ENCODE results near the gene VWCE. TPM values are rescaled to one million over a fixed set of nuclear protein-coding genes. Genes with fewer than 3 reads are reported as not detected.
"Not testable (repeated sequence)": the region's sequence is repeated elsewhere in the genome, so short reads cannot be mapped to it uniquely, and the experiment has no call there.

VWCE gene
- polyA plus RNA-seq, 3 donors: 2.3 to 4.4 (median 3.1) TPM

DNA sequence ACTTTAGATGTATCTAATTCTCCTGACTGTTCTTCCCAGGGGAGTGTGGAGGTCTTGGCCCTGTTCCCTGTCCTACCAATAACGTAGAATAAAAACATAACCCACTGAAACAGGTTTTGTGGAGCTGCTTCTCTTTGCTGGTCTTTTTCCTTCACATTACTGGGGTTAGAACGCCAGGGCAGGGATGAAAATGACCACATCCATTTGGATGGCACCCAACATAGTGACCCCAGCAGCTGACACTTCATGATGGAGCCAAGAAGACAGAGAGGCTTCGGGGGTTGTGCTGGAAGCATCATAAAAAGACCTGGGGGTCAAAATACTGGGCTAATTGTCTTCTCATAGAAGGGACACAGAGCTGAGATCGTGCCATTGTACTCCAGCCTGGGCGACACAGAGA is 63.5 kb downstream of the VWCE start:
- DNase-seq (ENCODE audit: extremely low read depth in 1 of 11, low read depth in 9 of 11, low spot score in 4 of 11): not testable (repeated sequence)

DNA sequence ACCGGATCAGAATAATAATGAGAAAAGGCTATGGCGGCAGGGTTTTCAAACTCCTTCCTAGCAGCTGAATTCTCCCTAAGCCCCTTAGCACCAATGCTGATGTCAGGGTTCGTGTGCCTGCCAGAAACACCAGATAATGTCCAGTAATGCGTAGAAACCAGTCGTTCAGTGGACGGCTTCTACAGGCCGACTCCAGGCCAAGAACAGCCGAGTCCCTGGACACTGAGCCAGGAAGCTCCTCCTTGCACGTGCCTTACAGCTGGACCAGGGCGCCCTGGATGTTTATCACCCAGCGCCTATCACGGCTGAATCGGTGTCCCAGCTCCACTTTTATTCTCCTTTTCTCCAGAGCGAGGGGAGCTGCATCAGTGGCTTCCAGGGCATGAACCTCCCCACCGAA is 64.1 kb downstream of the VWCE start:
- DNase-seq (ENCODE audit: extremely low read depth in 1 of 11, low read depth in 9 of 11, low spot score in 4 of 11): not testable (repeated sequence)

DNA sequence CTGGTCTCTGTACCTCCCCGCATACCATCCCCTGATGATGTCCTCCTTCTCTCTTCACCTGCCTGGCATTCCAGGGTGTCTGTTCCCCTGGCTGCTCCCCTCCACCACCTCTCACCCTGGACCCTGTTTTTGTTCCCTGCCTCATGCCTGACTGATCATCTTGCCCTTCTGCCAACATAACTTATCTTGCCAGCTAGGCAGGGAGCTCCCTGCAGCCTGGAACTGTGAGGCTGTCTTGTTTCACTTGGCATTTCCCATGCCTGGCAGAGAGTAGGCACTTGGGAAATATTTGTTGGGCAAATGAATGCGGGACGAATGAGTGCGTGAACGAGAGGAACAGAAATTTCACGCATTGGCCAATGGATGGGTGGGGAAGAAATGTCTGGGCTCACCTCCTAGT is 65.7 kb downstream of the VWCE start:
- DNase-seq (ENCODE audit: extremely low read depth in 1 of 11, low read depth in 9 of 11, low spot score in 4 of 11): not testable (repeated sequence)

DNA sequence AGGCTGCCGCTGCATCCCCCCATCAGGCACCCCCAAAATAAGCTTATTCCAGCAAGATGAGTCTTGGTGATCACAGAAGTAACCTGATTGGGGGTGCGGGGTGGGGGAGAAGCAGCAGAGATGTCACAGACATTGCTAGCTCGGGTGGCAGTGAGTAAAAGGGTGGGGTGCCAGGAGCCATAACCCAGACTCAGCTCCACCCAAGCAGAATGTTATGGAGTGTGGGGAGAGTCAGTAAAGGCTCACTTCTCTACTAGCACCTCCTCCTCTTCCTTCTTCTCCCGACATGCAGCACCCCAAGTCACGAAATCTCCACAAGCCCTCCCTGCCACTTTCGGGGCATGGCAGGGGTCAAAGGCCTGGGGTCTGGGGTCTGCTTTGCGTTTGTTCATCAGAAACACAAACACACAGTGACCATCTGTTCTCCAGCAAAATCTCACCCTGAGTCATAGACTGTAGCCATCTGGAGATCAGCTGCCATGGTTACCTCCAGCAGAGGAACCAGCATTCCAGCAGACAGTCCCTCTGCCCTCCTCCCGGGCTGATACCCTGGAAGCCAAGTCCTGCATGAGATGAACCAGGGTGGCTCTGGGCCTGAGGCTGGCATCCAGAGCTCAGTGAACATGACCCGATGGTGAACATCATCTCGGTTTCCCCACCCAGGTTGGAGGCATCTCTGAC is 68.5 kb downstream of the VWCE start:
- DNase-seq (ENCODE audit: extremely low read depth in 1 of 11, low read depth in 9 of 11, low spot score in 4 of 11): not testable (repeated sequence)

DNA sequence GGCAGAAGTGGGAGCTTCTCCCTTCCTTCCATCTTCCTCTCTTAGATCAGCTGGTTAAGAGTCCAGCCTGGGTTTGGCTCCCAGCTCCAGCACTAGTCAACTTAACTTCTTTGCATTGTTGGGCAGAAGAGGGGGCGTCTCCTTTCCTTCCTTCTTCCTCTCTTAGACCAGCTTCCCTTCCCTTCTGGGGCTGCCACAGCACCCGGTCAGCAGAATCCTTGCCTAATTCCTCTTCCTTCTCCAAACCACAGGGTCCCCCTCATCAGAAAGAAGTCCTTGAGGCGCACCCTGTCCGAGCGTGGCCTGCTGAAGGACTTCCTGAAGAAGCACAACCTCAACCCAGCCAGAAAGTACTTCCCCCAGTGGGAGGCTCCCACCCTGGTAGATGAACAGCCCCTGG is 72.4 kb downstream of the VWCE start:
- not testable (repeated sequence) for DNase-seq (ENCODE audit: extremely low read depth in 1 of 11, low read depth in 9 of 11, low spot score in 4 of 11)

DNA sequence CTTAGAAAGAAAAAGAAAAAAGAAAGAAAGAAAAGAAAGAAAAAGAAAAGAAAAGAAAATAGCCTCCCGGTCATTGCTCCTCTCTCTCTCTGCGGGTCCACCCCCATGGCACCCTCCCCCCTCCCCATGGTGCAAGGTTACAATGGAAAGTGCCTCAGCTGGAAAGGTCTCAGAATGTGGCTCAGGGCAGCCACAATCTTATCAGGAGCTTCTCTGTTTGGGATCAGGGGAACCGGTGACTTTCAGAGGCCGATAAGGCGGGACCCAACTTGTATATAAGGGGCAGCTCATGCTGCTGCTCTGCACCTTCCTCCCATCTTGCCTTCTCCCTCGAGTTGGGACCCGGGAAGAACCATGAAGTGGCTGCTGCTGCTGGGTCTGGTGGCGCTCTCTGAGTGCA is 73.1 kb downstream of the VWCE start, which contains the start of gene PGA4:
TSS of gene PGA4 (plus strand) at position 301 of the 400 bp plus-strand sequence. CDS start at position 355, 54 bp downstream.
- DNase-seq (ENCODE audit: extremely low read depth in 1 of 11, low read depth in 9 of 11, low spot score in 4 of 11): not testable (repeated sequence)

DNA sequence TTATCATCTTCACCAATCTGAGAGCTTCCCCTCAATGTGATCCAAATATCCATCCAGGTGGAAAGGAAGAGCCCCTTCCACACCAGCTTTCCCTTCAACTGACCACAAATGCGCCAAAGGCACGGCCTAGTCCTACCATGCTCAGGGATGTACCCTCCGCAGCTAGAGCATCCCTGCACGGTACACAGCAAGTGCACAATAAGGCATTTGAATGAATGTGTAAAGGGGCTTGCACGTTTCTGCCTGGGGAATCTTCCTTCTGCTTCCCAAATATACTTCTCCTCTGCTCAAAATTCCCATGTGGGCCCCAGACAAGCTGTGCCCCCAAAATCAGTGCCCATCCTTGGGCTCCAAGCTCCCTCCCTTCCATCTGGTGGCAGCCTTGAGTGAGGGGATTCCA is 76.1 kb downstream of the VWCE start:
- DNase-seq (ENCODE audit: extremely low read depth in 1 of 11, low read depth in 9 of 11, low spot score in 4 of 11): not testable (repeated sequence)

DNA sequence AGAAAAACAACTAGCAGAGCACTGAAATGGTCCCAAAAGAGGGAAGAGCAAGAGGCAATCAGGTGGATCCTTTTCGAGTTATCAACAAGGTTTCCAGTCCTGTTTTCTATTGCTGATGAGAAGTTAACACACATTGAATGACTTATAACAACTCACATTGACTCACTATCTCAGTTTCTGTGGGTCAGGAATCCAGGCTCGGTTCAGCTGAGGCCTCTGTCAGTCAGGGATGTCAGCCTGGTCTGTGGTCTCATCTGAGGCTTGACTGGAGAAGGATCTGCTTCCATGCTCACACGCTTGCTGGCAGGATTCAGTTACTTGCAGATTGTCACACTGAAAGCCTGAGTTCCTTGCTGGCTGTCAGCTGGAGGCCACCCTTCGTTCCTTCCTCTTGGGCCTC is 76.8 kb downstream of the VWCE start:
- DNase-seq (ENCODE audit: extremely low read depth in 1 of 11, low read depth in 9 of 11, low spot score in 4 of 11): not testable (repeated sequence)

DNA sequence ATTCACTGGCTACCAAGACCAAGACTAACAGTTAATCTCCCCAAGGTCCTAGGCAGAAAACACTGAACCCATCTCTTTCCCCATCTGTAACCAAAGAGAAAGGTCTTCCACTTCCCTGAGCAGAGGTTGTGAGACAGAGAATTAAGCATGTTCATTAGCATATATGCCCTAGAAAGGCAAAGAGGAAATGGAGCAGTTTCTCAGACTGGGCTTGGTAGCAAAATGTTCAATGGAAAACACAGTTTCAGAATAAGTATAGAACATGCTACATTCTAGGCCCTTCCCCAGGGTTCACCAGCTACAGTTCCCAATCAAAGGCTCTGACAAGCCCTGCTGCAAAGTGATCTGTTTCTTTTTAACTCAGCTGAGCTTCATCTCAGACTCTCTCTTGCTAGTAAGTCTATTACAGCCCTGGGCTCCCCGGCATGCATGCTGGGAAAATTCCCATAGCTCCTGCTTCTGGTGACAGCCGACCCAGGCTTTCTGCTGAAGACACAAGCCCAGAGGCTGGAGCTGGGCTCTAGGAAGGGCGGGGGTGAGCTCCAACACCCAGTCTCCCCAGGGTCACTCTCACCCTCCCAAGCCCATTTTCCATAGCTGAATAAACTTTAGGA is 81.3 kb downstream of the VWCE start:
- not testable (repeated sequence) for DNase-seq (ENCODE audit: extremely low read depth in 1 of 11, low read depth in 9 of 11, low spot score in 4 of 11)

DNA sequence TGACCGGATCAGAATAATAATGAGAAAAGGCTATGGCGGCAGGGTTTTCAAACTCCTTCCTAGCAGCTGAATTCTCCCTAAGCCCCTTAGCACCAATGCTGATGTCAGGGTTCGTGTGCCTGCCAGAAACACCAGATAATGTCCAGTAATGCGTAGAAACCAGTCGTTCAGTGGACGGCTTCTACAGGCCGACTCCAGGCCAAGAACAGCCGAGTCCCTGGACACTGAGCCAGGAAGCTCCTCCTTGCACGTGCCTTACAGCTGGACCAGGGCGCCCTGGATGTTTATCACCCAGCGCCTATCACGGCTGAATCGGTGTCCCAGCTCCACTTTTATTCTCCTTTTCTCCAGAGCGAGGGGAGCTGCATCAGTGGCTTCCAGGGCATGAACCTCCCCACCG is 82.9 kb downstream of the VWCE start:
- DNase-seq (ENCODE audit: extremely low read depth in 1 of 11, low read depth in 9 of 11, low spot score in 4 of 11): not testable (repeated sequence)

DNA sequence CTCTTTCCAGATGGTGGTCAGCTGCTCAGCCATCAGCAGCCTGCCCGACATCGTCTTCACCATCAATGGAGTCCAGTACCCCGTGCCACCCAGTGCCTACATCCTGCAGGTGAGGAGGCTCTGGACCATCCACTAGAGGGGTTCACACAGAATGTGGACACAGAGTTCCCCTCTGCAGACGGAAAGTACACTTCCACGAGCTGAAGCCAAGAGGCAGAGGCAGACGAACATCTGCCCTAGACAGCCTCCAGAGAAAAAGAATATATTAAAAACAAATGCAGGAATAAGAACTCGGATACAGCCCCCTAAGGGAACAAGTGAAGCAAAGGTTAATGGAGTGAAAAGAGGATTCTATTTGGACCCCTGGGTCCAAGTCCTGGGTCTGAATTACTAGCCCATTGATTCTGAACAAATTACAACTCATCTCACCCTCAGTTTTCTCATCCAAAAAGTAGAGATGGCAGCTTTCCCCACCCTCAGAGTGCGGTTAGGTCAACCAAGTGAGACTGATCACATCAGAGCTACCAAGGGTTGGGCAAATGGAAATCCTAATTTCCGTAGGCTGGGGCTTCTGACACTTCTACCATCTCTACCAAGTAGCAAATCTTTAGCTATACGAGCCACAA is 83.7 kb downstream of the VWCE start:
- not testable (repeated sequence) for DNase-seq (ENCODE audit: extremely low read depth in 1 of 11, low read depth in 9 of 11, low spot score in 4 of 11)

DNA sequence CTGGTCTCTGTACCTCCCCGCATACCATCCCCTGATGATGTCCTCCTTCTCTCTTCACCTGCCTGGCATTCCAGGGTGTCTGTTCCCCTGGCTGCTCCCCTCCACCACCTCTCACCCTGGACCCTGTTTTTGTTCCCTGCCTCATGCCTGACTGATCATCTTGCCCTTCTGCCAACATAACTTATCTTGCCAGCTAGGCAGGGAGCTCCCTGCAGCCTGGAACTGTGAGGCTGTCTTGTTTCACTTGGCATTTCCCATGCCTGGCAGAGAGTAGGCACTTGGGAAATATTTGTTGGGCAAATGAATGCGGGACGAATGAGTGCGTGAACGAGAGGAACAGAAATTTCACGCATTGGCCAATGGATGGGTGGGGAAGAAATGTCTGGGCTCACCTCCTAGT is 84.5 kb downstream of the VWCE start:
- not testable (repeated sequence) for DNase-seq (ENCODE audit: extremely low read depth in 1 of 11, low read depth in 9 of 11, low spot score in 4 of 11)

Other genes with a start within 250 kb of the VWCE start
- under 1 TPM in 2 of 3 donors, not detected in 1; 0.09 to 0.14 TPM for gene CD5, start 192.8 kb downstream of the VWCE start, polyA plus RNA-seq (ENCODE audit: insufficient read length in 3 of 3)
- 10 to 100 TPM; 16.9 to 22.0 (median 19.2) TPM for gene VPS37C, start 133.9 kb downstream of the VWCE start, polyA plus RNA-seq (ENCODE audit: insufficient read length in 3 of 3)
- gene PGA3, start 91.8 kb downstream of the VWCE start, polyA plus RNA-seq (ENCODE audit: insufficient read length in 3 of 3): under 1 TPM; 0.14 to 0.39 (median 0.19) TPM
- under 1 TPM; 0.05 to 0.25 (median 0.16) TPM for gene PGA4, start 73.0 kb downstream of the VWCE start, polyA plus RNA-seq (ENCODE audit: insufficient read length in 3 of 3)
- under 1 TPM in 2 of 3 donors, not detected in 1; 0.23 to 0.48 TPM for gene PGA5, start 54.1 kb downstream of the VWCE start, polyA plus RNA-seq (ENCODE audit: insufficient read length in 3 of 3)
- 100 to 1,000 TPM; 227 to 256 (median 230) TPM for gene DDB1, start 37.8 kb upstream of the VWCE start, polyA plus RNA-seq (ENCODE audit: insufficient read length in 3 of 3)
- 10 to 100 TPM; 50.3 to 67.4 (median 62.4) TPM for gene TKFC, start 37.9 kb upstream of the VWCE start, polyA plus RNA-seq (ENCODE audit: insufficient read length in 3 of 3)
- 10 to 100 TPM; 25.7 to 28.3 (median 27.9) TPM for gene CYB561A3, start 66.6 kb upstream of the VWCE start, polyA plus RNA-seq (ENCODE audit: insufficient read length in 3 of 3)
- gene TMEM138, start 67.1 kb upstream of the VWCE start, polyA plus RNA-seq (ENCODE audit: insufficient read length in 3 of 3): 10 to 100 TPM; 42.0 to 44.9 (median 43.1) TPM
- gene TMEM216, start 97.3 kb upstream of the VWCE start, polyA plus RNA-seq (ENCODE audit: insufficient read length in 3 of 3): 10 to 100 TPM; 29.4 to 35.6 (median 34.3) TPM
- gene CPSF7, start 134.7 kb upstream of the VWCE start, polyA plus RNA-seq (ENCODE audit: insufficient read length in 3 of 3): 100 to 1,000 TPM in 2 of 3 donors, 10 to 100 TPM in 1; 99.7 to 121 (median 109) TPM
- gene SDHAF2, start 134.8 kb upstream of the VWCE start, polyA plus RNA-seq (ENCODE audit: insufficient read length in 3 of 3): 10 to 100 TPM; 50.2 to 53.7 (median 50.4) TPM
- gene LRRC10B, start 213.4 kb upstream of the VWCE start, polyA plus RNA-seq (ENCODE audit: insufficient read length in 3 of 3): 10 to 100 TPM in 1 of 3 donors, 1 to 10 TPM in 2; 1.1 to 15.3 (median 1.2) TPM

Measured in renal cortex interstitium (tissue), 11 donors.